Liver (tissue), 9 donors: ENCODE results near the gene MAP1A. TPM values are rescaled to one million over a fixed set of nuclear protein-coding genes. Genes with fewer than 3 reads are reported as not detected.

Experiments used
- DNase-seq: peaks from one replicate; pipeline ENCODE4 v3.0.0-alpha.2; 2017; ENCODE audit warnings: low spot score
- H3K27ac ChIP-seq, 2 donors: one replicate each; pipeline ENCODE4 v1.7.0; 2013; ENCODE audit warnings: inconsistent platforms in 2 of 2, low read length in 2 of 2, control low read depth in 1 of 2, low read depth in 1 of 2, mild to moderate bottlenecking in 1 of 2
- H3K27me3 ChIP-seq, 4 donors: one replicate each; pipeline versions ENCODE4 v1.6.1 to v1.7.0; 2013; ENCODE audit warnings: low read length in 3 of 4, inconsistent platforms in 1 of 4, mild to moderate bottlenecking in 1 of 4, moderate library complexity in 1 of 4; ENCODE audit not compliant: control insufficient read depth in 4 of 4, insufficient read depth in 4 of 4
- H3K36me3 ChIP-seq, 4 donors: one replicate each; pipeline versions ENCODE4 v1.6.1 to v1.7.0; 2013; ENCODE audit warnings: low read length in 3 of 4, mild to moderate bottlenecking in 3 of 4, low read depth in 1 of 4, moderate library complexity in 1 of 4; ENCODE audit not compliant: control insufficient read depth in 4 of 4, insufficient read depth in 3 of 4
- H3K4me1 ChIP-seq, 4 donors: one replicate each; pipeline versions ENCODE4 v1.6.1 to v1.7.0; 2013; ENCODE audit warnings: low read length in 3 of 4, mild to moderate bottlenecking in 3 of 4, moderate library complexity in 1 of 4; ENCODE audit not compliant: control insufficient read depth in 4 of 4, insufficient read depth in 4 of 4
- H3K4me3 ChIP-seq, 3 donors: one replicate each; pipeline versions ENCODE4 v1.6.1 to v1.7.0; 2013; ENCODE audit warnings: low read length in 3 of 3, control low read depth in 1 of 3, low read depth in 1 of 3, mild to moderate bottlenecking in 1 of 3
- H3K9ac ChIP-seq, 2 donors: one replicate each; pipeline ENCODE4 v1.7.0; 2013; ENCODE audit warnings: low read length in 2 of 2, mild to moderate bottlenecking in 2 of 2, moderate library complexity in 2 of 2, control low read depth in 1 of 2, low read depth in 1 of 2
- H3K9me3 ChIP-seq, 4 donors: one replicate each; pipeline versions ENCODE4 v1.6.1 to v1.7.0; 2013; ENCODE audit warnings: low read length in 3 of 4; ENCODE audit not compliant: control insufficient read depth in 4 of 4
- CTCF ChIP-seq: fragments of 150-350 bp; IDR thresholded peaks from 2 replicates; pipeline ENCODE4 v1.5.1; 2017; ENCODE audit warnings: improper control_type of control experiment, low read depth, low read length; ENCODE audit not compliant: missing input control
- FOXA2 ChIP-seq: IDR thresholded peaks from 2 replicates; pipeline ENCODE4 v1.6.1; 2016; ENCODE audit warnings: antibody characterized with exemption
- GABPA ChIP-seq, 2 donors: IDR thresholded peaks in 1 of 2; conservative IDR thresholded peaks in 1 of 2; 2 replicates each; pipeline ENCODE4 v1.6.1; 2016; ENCODE audit warnings: antibody characterized with exemption in 2 of 2, mild to moderate bottlenecking in 1 of 2, moderate library complexity in 1 of 2
- HNF4G ChIP-seq: IDR thresholded peaks from 2 replicates; pipeline ENCODE4 v1.6.1; 2016; ENCODE audit warnings: antibody characterized with exemption
- JUND ChIP-seq, 2 donors: IDR thresholded peaks; 2 replicates each; pipeline ENCODE4 v1.6.1; 2016; ENCODE audit warnings: antibody characterized with exemption in 2 of 2
- MAX ChIP-seq: IDR thresholded peaks from 2 replicates; pipeline ENCODE4 v1.6.1; 2016; ENCODE audit warnings: antibody characterized with exemption
- NR2F2 ChIP-seq: IDR thresholded peaks from 2 replicates; pipeline ENCODE4 v1.6.1; 2016; ENCODE audit warnings: antibody characterized with exemption
- RAD21 ChIP-seq, 2 donors: IDR thresholded peaks; 2 replicates each; pipeline ENCODE4 v1.6.1; 2016; ENCODE audit warnings: antibody characterized with exemption in 2 of 2, mild to moderate bottlenecking in 2 of 2
- RXRA ChIP-seq, 2 donors: IDR thresholded peaks; 2 replicates each; pipeline ENCODE4 v1.6.1; 2017 to 2018; ENCODE audit warnings: antibody characterized with exemption in 2 of 2, mild to moderate bottlenecking in 1 of 2
- YY1 ChIP-seq: IDR thresholded peaks from 2 replicates; pipeline ENCODE4 v1.6.1; 2016; ENCODE audit warnings: antibody characterized with exemption, mild to moderate bottlenecking
- WGBS: extraction: QIAGEN DNeasy Blood & Tissue Kit; methylation state at CpG from one replicate; pipeline ENCODE4 v1.1.7; 2013; 5-methylcytosine and 5-hydroxymethylcytosine counted together
- polyA plus RNA-seq, 2 donors: library from polyadenylated mRNA; stranded (reverse) in 1 of 2; unstranded in 1 of 2; fragments of 200-250 nt in 1 of 2; fragments of >200 nt in 1 of 2; fragmentation: Nextera tagmentation in 1 of 2; extraction: Ambion mirVana in 1 of 2; gene quantifications; one replicate each; pipeline versions ENCODE4 v1.2.1 to v1.2.3, GENCODE V29; 2013 to 2015
- total RNA-seq, 2 donors: library from RNA; depleted of rRNA; stranded (reverse); fragments of >200 nt; gene quantifications; one replicate each; pipeline ENCODE4 v1.2.3, GENCODE V29; 2014
- TF ChIP-seq, protein P1 (sequence below): IDR thresholded peaks from 2 replicates; pipeline ENCODE4 v1.6.1; 2016; ENCODE audit warnings: antibody characterized with exemption
- TF ChIP-seq, protein P2 (sequence below): IDR thresholded peaks from 2 replicates; pipeline ENCODE4 v1.6.1; 2016; ENCODE audit warnings: antibody characterized with exemption, mild to moderate bottlenecking
- TF ChIP-seq, protein P3 (sequence below): IDR thresholded peaks from 2 replicates; pipeline ENCODE4 v1.6.1; 2016; ENCODE audit warnings: antibody characterized with exemption
- donor health status: healthy.
- donor health status: healthy.
- donor health status: healthy.
- donor health status: healthy.
- donor health status: healthy.

MAP1A gene
- total and polyA plus RNA-seq, 4 donors, result 0.11 to 0.89 (median 0.28) TPM

DNA sequence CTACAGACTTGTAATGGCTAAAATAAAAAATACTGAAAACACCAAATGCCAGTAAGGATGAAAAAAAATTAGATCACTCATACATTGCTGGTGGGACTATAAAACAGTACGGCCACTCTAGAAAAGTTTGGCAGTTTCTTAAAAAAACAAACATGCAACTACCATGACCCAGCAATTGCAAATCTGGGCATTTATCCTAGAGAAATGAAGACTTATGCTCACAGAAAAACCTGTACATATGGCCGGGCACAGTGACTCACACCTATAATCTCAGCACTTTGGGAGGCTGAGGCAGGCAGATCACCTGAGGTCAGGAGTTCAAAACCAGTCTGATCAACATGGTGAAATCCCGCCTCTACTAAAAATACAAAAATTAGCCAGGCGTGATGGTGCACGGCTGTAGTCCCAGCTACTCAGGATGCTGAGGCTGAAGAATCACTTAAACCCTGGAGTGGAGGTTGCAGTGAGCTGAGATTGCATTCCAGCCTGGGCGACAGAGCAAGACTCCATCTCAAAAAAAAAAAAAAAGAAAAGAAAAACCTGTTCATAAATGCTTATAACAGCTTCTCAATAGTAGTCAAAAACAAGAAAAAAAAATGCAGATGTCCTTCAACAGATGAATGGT, 30.0 kb upstream of the MAP1A start:
- no peak for DNase-seq
- Histone ChIP-seq H3K9me3 (no peaks in the 10 kb centered on the region), H3K9ac (no peak overlapping the region), H3K27me3 (no peaks in the 10 kb centered on the region), H3K27ac (no peak overlapping the region), H3K4me1 (peaks cover 0 to 3% (median under 1%) of the 10 kb centered on the region in 4 donors), H3K4me3 (no peak overlapping the region), H3K36me3 (peaks cover 0 to 3% (median 3%) of the 10 kb centered on the region in 4 donors)
- WGBS, result 94% methylated on average over 6 of the region's 6 CpGs
- TF ChIP-seq, protein P1, sequence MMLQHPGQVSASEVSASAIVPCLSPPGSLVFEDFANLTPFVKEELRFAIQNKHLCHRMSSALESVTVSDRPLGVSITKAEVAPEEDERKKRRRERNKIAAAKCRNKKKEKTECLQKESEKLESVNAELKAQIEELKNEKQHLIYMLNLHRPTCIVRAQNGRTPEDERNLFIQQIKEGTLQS, result no peak
- no peak for TF ChIP-seq GABPA (IDR thresholded peaks at IDR 0.05 in 1 of 2, conservative IDR thresholded peaks at IDR 0.05 in 1 of 2)
- TF ChIP-seq FOXA2, result no peak
- TF ChIP-seq RXRA (IDR thresholded peaks at IDR 0.05), result no peak
- TF ChIP-seq HNF4G, result no peak
- no peak for TF ChIP-seq MAX
- TF ChIP-seq, protein P2, sequence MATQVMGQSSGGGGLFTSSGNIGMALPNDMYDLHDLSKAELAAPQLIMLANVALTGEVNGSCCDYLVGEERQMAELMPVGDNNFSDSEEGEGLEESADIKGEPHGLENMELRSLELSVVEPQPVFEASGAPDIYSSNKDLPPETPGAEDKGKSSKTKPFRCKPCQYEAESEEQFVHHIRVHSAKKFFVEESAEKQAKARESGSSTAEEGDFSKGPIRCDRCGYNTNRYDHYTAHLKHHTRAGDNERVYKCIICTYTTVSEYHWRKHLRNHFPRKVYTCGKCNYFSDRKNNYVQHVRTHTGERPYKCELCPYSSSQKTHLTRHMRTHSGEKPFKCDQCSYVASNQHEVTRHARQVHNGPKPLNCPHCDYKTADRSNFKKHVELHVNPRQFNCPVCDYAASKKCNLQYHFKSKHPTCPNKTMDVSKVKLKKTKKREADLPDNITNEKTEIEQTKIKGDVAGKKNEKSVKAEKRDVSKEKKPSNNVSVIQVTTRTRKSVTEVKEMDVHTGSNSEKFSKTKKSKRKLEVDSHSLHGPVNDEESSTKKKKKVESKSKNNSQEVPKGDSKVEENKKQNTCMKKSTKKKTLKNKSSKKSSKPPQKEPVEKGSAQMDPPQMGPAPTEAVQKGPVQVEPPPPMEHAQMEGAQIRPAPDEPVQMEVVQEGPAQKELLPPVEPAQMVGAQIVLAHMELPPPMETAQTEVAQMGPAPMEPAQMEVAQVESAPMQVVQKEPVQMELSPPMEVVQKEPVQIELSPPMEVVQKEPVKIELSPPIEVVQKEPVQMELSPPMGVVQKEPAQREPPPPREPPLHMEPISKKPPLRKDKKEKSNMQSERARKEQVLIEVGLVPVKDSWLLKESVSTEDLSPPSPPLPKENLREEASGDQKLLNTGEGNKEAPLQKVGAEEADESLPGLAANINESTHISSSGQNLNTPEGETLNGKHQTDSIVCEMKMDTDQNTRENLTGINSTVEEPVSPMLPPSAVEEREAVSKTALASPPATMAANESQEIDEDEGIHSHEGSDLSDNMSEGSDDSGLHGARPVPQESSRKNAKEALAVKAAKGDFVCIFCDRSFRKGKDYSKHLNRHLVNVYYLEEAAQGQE, result no peak

GRCh38 chr15:43488790-43489189, 28.6 kb upstream of the MAP1A start:
- H3K9ac ChIP-seq, result no peak overlapping the region
- H3K4me1 ChIP-seq, result peaks cover 0 to 9% (median 4%) of the 10 kb centered on the region in 4 donors
- WGBS, result 91% methylated on average over 3 of the region's 3 CpGs
- peaks cover 0 to 3% (median 3%) of the 10 kb centered on the region in 4 donors for H3K36me3 ChIP-seq
- no peak overlapping the region for H3K4me3 ChIP-seq
- no peak for TF ChIP-seq GABPA (IDR thresholded peaks at IDR 0.05 in 1 of 2, conservative IDR thresholded peaks at IDR 0.05 in 1 of 2)
- no peak for TF ChIP-seq RXRA (IDR thresholded peaks at IDR 0.05)
- no peaks in the 10 kb centered on the region for H3K9me3 ChIP-seq
- no peak overlapping the region for H3K27ac ChIP-seq
- DNase-seq, result no peak
- no peaks in the 10 kb centered on the region for H3K27me3 ChIP-seq

- H3K27ac ChIP-seq, result no peak overlapping the region
- H3K9ac ChIP-seq, result no peak overlapping the region
- TF ChIP-seq JUND (IDR thresholded peaks at IDR 0.05) (no peak), CTCF (no peak), HNF4G (no peak), RAD21 (IDR thresholded peaks at IDR 0.05) (no peak), NR2F2 (no peak), GABPA (IDR thresholded peaks at IDR 0.05 in 1 of 2, conservative IDR thresholded peaks at IDR 0.05 in 1 of 2) (no peak), YY1 (no peak)
- TF ChIP-seq, protein P3, sequence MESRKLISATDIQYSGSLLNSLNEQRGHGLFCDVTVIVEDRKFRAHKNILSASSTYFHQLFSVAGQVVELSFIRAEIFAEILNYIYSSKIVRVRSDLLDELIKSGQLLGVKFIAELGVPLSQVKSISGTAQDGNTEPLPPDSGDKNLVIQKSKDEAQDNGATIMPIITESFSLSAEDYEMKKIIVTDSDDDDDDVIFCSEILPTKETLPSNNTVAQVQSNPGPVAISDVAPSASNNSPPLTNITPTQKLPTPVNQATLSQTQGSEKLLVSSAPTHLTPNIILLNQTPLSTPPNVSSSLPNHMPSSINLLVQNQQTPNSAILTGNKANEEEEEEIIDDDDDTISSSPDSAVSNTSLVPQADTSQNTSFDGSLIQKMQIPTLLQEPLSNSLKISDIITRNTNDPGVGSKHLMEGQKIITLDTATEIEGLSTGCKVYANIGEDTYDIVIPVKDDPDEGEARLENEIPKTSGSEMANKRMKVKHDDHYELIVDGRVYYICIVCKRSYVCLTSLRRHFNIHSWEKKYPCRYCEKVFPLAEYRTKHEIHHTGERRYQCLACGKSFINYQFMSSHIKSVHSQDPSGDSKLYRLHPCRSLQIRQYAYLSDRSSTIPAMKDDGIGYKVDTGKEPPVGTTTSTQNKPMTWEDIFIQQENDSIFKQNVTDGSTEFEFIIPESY, result no peak
- TF ChIP-seq, protein P1, result no peak
- H3K27me3 ChIP-seq, result no peaks in the 10 kb centered on the region
- WGBS, result 54% methylated on average over 1 of the region's 1 CpG
- H3K36me3 ChIP-seq, result peaks cover 0 to 3% (median 3%) of the 10 kb centered on the region in 4 donors
- no peaks in the 10 kb centered on the region for H3K9me3 ChIP-seq
- DNase-seq, result no peak
- H3K4me3 ChIP-seq, result no peak overlapping the region
- peaks cover 0 to 9% (median 4%) of the 10 kb centered on the region in 4 donors for H3K4me1 ChIP-seq
These were observed 28.2 kb upstream of the MAP1A start for GRCh38 chr15:43489191-43489590.
